Muscle layer of colon (tissue), 2 donors: ENCODE results near the gene BTG1.

ENCODE experiments used
- H3K27ac ChIP-seq: one replicate; pipeline ENCODE4 v1.7.0; 2013; ENCODE audit warnings: low read depth, mild to moderate bottlenecking, low read length, moderate library complexity
- H3K27me3 ChIP-seq, 2 donors: one replicate each; pipeline ENCODE4 v1.7.0; 2013; ENCODE audit warnings: low read length in 2 of 2, mild to moderate bottlenecking in 2 of 2; ENCODE audit not compliant: insufficient read depth in 2 of 2, control insufficient read depth in 1 of 2
- H3K36me3 ChIP-seq: one replicate; pipeline ENCODE4 v1.7.0; 2013; ENCODE audit warnings: mild to moderate bottlenecking, low read length; ENCODE audit not compliant: insufficient read depth
- H3K4me1 ChIP-seq: one replicate; pipeline ENCODE4 v1.7.0; 2013; ENCODE audit warnings: mild to moderate bottlenecking, low read length; ENCODE audit not compliant: insufficient read depth
- H3K4me3 ChIP-seq, 2 donors: one replicate each; pipeline ENCODE4 v1.7.0; 2013; ENCODE audit warnings: low read length in 2 of 2, low read depth in 1 of 2, mild to moderate bottlenecking in 1 of 2, moderate library complexity in 1 of 2
- H3K9ac ChIP-seq: one replicate; pipeline ENCODE4 v1.7.0; 2013; ENCODE audit warnings: low read length
- H3K9me3 ChIP-seq: one replicate; pipeline ENCODE4 v1.7.0; 2013; ENCODE audit warnings: mild to moderate bottlenecking, low read length
- donor health status: abdominal sarcoma.
- donor health status: Adenocarcinoma of cecum.

BTG1 gene

DNA sequence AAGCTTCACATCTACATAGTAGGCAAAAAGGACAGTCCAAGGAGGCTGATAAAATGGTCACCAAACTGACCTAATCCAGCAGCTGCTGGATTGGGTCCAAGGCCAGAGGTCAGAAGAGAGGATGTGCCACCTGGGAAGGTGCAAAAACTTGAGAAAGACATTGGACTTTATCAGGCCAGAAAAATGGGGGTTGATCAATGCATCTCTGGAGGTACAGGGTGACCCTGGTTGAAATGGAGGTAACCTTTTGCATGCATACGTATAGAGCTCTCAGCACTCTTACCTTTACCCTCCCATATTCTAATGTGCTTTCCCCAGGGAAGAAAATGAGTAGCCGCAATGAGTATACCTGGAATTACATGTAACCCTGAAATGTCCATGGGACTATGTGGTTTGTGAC is 16.0 kb downstream of the BTG1 start:
- H3K4me3 ChIP-seq, result no peak overlapping the region
- no peaks in the 10 kb centered on the region for H3K36me3 ChIP-seq
- H3K9ac ChIP-seq, result no peak overlapping the region
- no peak overlapping the region for H3K27ac ChIP-seq
- H3K4me1 ChIP-seq, result peaks cover 20% of the 10 kb centered on the region
- no peaks in the 10 kb centered on the region for H3K27me3 ChIP-seq
- H3K9me3 ChIP-seq, result no peaks in the 10 kb centered on the region

DNA sequence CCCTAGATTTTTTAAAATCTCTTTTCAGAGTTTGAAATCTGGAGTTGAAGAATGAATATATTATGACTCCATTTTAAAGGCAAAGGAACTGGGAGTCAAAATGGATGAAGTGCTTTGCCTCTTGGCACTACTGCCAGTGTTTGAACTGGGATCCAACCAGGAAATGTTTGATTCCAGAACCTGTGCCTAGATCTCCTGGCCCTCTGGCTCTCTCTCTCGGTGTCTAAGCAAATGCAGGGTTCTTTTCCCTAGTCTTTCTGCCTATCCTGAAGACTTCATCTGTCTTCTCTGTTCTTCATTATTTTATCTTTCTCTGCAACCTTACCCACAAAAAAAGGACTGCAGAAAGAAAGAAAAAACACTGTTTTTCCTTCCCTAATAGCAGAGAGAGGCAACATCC is 17.0 kb downstream of the BTG1 start:
- Histone ChIP-seq H3K9ac (no peak overlapping the region), H3K27ac (no peak overlapping the region), H3K27me3 (no peaks in the 10 kb centered on the region), H3K36me3 (no peaks in the 10 kb centered on the region), H3K4me3 (no peak overlapping the region), H3K4me1 (peaks cover 11% of the 10 kb centered on the region), H3K9me3 (no peaks in the 10 kb centered on the region)

DNA sequence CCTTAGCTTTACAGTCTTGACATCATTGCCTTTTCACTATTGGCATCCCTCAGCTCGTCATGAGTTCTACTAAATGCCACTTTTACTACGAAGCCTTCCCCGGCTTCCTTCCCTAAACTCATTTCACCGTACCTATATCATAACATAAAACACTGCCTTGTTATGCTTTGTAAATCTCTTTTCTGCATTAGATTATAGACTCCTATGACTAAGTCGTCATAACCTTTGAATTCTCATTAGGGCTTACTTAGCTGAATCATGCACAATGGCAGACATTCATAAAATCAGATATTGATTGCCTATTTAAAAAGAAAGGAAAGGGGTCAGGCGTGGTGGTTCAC is 21.0 kb downstream of the BTG1 start:
- H3K9ac ChIP-seq, result no peak overlapping the region
- H3K9me3 ChIP-seq, result no peaks in the 10 kb centered on the region
- no peaks in the 10 kb centered on the region for H3K4me1 ChIP-seq
- no peaks in the 10 kb centered on the region for H3K36me3 ChIP-seq
- no peaks in the 10 kb centered on the region for H3K27me3 ChIP-seq
- H3K27ac ChIP-seq, result no peak overlapping the region
- H3K4me3 ChIP-seq, result no peak overlapping the region

DNA sequence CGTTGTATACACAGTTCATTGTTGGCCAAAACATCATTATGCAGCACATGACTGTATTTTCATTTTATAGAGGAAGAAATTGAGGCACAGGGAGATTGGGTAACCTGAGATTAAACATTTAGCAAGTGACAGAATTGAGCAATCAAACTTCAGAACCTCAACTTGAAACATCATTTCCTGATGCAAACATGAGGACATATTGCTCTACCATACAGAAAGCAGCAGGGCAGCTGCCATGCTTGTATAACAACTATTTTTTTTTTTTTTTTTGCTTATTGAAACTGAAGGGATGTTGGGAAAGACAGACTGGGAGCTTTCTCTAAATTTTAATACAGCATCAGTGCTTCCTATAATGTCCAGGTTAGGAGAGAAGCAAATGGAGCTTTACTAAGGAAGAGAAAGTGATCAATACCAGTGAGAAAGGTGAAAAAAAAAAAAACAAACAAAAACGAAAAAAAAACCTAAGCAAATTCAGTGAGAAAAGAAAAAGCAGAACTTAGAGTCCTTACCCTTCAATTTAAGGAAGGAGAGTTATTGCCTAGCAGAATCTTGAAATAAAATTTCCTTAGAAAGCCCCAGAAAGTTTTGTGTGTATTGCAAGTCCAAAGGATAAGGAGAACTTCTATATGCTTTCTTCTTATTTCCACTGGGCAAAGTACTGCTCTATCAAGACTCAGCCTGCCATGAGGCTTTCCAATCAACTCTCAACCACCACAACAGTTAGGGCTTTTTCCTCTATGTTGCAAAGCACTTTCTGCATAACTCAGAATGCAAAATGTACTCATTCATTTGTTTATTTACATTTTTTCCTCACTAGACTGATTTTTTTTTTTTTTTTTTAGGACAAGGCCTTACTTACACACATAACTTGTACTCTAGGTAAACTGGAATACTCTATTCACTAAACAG is 21.6 kb downstream of the BTG1 start:
- Histone ChIP-seq H3K27me3 (no peaks in the 10 kb centered on the region), H3K27ac (no peak overlapping the region), H3K9me3 (no peaks in the 10 kb centered on the region), H3K4me3 (no peak overlapping the region), H3K36me3 (no peaks in the 10 kb centered on the region), H3K9ac (no peak overlapping the region), H3K4me1 (no peaks in the 10 kb centered on the region)

DNA sequence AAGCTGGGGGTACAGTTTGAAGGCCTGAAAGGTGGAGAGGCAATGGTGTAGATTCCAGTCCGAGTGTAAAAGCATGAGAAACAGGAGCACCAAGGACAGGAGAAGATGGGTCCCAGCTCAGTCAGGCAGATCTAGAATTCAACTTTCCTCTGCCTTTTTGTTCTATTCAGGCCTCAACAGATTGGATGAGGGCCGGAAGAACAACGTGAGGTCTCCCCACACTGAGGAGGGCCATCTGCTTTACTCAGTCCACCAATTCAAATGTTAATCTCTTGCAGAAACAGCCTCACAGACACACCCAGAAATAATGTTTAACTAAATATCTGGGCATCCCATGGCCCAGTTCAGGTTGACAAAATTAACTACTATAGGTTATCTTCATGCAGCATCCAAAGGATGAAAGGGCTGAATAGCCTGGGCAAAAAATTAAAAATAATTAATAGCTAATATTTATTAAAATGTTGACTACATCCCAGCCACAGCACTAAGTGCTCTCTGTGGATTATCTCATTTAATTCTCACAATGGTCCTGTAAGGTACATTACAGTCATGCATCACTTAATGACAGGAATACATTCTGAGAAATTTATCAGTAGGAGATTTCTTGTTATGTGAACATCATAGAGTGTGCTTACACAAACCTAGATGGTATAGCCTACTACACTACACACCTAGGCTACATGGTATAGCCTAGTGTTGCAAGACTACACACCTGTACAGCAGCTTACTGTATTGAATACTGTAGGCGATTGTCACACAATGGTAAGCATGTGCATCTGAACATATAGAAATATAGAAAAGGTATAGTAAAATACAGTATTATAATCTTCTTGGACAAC is 22.5 kb downstream of the BTG1 start:
- H3K4me3 ChIP-seq, result no peak overlapping the region
- no peaks in the 10 kb centered on the region for H3K27me3 ChIP-seq
- no peaks in the 10 kb centered on the region for H3K4me1 ChIP-seq
- H3K9ac ChIP-seq, result no peak overlapping the region
- no peak overlapping the region for H3K27ac ChIP-seq
- H3K9me3 ChIP-seq, result no peaks in the 10 kb centered on the region
- H3K36me3 ChIP-seq, result no peaks in the 10 kb centered on the region

DNA sequence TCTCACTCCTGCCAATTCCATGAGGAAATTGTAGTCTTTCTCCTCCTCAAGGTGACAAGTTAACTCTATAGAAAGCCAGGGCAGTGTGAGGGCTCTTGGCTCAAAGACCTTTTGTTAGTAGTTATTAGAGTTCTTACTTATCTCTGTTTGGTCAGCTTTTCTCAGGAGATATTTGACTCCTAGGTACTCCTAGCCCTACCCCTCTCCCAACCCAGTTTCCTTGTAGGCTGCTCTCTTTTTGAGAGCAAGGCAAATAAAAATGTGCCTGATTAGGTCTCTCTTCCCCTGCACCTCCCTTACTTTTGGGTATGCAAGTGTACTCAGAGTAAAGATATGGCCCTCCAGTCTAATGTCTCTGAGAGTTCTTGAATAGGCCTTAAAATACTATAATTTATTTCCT is 23.8 kb downstream of the BTG1 start:
- Histone ChIP-seq H3K4me3 (no peak overlapping the region), H3K4me1 (no peaks in the 10 kb centered on the region), H3K36me3 (no peaks in the 10 kb centered on the region), H3K9me3 (no peaks in the 10 kb centered on the region), H3K27ac (no peak overlapping the region), H3K9ac (no peak overlapping the region), H3K27me3 (no peaks in the 10 kb centered on the region)

DNA sequence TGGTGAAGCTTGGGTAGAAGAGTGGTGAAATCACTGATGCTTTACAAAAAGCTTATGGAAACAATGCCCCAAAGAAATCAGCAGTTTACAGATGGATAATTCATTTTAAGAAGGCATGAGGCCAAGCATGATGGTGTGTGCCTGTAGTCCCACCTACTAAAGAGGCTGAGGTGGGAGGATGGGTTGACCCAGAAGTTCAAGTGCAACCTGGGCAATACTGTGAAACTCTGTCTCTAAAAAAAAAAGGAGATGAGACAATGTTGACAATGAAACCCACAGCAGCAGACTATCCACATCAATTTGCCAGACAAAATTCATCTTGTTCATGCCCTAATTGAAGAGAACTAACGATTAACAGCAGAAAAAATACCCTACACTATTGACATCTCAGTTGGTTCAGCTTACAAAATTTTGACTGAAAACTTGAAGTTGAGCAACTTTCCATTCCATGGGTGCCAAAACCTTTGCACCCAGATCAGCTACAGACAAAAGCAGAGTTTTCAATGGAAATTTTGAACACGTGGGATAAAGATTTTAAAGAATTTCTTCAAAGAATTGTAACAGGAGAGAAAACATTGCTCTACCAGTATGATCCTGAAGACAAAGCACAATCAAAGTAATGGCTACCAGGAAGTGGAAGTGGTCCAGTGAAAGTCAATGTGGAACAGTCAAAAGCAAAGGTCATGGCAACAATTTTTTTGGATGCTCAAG is 26.7 kb downstream of the BTG1 start:
- no peaks in the 10 kb centered on the region for H3K36me3 ChIP-seq
- no peaks in the 10 kb centered on the region for H3K4me1 ChIP-seq
- H3K9ac ChIP-seq, result no peak overlapping the region
- no peaks in the 10 kb centered on the region for H3K9me3 ChIP-seq
- no peak overlapping the region for H3K4me3 ChIP-seq
- no peak overlapping the region for H3K27ac ChIP-seq
- H3K27me3 ChIP-seq, result no peaks in the 10 kb centered on the region

DNA sequence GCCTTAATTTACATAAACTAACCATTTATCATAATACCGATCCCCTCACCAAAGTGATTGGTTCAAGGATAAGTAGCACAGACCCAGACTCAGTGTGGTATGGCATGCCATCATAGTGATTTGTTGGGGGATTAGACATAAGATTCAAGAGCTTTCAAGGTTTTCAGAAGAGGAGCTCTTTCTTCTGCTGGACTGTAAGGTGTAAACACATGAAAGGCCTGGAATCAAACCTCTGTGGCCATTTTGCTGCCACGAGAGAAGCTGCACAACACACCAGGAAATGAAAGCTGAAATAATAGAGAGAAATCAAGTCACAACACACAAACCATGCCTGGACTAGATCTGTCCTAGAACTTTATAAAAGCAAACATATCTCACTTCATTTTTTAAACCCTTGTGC is 30.8 kb downstream of the BTG1 start:
- H3K36me3 ChIP-seq, result no peaks in the 10 kb centered on the region
- no peaks in the 10 kb centered on the region for H3K27me3 ChIP-seq
- no peak overlapping the region for H3K4me3 ChIP-seq
- no peak overlapping the region for H3K27ac ChIP-seq
- no peaks in the 10 kb centered on the region for H3K9me3 ChIP-seq
- H3K9ac ChIP-seq, result no peak overlapping the region
- H3K4me1 ChIP-seq, result no peaks in the 10 kb centered on the region

DNA sequence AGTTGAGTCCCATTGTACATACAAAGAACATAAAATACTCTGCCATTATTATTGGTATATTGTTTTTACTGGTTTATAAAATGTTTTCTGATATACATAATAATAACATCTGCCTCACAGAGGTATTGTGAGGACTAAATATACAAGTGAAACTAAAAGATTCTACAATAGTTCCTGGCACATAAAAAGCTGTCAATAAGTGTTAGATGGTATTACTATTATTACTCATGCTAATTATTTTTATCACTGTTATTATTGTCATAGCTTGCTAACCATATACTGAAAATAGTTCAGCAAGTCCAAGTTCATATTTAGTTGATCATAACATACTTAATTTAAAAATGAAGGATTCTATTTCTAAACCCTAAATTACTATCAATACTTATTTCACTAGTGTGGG is 34.4 kb downstream of the BTG1 start:
- Histone ChIP-seq H3K36me3 (no peaks in the 10 kb centered on the region), H3K27ac (no peak overlapping the region), H3K4me1 (peaks cover 5% of the 10 kb centered on the region), H3K4me3 (no peak overlapping the region), H3K27me3 (no peaks in the 10 kb centered on the region), H3K9ac (no peak overlapping the region), H3K9me3 (no peaks in the 10 kb centered on the region)

DNA sequence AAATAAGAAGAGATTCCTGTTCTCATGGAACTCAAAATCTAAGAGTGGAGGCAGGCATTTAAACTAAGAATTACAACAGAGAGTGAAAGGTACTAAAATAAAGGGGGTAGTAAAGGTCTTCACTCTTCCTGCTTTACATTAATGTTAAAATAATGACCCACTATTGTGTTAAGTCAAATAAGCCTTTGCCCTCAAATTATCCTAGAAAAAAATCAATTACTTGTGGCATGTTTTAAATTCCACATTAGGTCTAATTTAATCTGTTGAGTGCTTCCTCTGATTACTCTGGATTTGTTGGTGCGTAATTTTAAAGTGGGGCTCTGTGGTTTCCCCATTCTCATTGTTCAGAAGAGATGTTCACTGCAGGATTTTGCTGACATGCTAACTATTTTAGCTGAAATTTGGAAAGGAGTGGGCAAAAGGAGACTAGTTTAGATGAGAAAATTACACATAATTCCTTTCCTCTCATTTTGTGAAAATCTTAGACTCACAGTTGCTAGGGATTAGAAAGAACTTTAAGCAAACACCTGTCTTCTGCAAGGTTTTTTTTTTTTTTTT is 35.5 kb downstream of the BTG1 start:
- no peak overlapping the region for H3K27ac ChIP-seq

DNA sequence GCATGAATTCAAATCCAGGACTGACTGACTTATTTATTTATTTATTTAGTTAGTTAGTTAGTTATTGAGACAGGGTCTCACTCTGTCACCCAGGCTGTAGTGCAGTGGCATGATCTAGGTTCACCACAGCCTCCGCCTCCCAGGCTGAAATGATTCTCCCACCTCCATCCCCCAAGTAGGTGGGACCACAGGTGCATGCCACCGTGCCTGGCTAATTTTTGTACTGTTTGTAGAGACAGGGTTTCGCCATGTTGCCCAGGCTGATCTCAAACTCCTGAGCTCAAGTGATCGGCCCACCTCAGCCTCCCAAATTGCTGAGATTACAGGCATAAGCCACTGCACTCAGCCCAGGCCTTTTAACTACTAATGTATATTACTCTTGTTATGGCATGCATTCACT is 36.0 kb downstream of the BTG1 start:
- no peaks in the 10 kb centered on the region for H3K9me3 ChIP-seq
- H3K9ac ChIP-seq, result no peak overlapping the region
- H3K27me3 ChIP-seq, result no peaks in the 10 kb centered on the region
- peaks cover 5% of the 10 kb centered on the region for H3K4me1 ChIP-seq
- H3K36me3 ChIP-seq, result no peaks in the 10 kb centered on the region
- no peak overlapping the region for H3K27ac ChIP-seq
- no peak overlapping the region for H3K4me3 ChIP-seq

More for the DNA sequence above, 35.5 kb downstream of the BTG1 start:
- Histone ChIP-seq H3K27me3 (no peaks in the 10 kb centered on the region), H3K9ac (no peak overlapping the region), H3K4me1 (peaks cover 5% of the 10 kb centered on the region), H3K9me3 (no peaks in the 10 kb centered on the region), H3K36me3 (no peaks in the 10 kb centered on the region), H3K4me3 (no peak overlapping the region)
